Vagina (tissue), 2 donors: Measurements from ENCODE around the gene S100A12. TPM values are rescaled to one million over a fixed set of nuclear protein-coding genes. Genes with fewer than 3 reads are reported as not detected.

ENCODE experiments used
- DNase-seq, 2 donors: peaks; one replicate each; pipeline ENCODE4 v3.0.0-alpha.2; 2017; ENCODE audit errors: extremely low spot score in 2 of 2
- H3K27ac ChIP-seq: fragments of 200-600 bp; sonication (generic); one replicate; pipeline ENCODE4 v1.5.1; 2019
- H3K27me3 ChIP-seq: fragments of 200-600 bp; sonication (generic); one replicate; pipeline ENCODE4 v1.5.1; 2019
- H3K36me3 ChIP-seq, 2 donors: fragments of 200-600 bp; sonication (generic); one replicate each; pipeline ENCODE4 v1.5.1; 2017 to 2019
- H3K4me1 ChIP-seq: fragments of 200-600 bp; sonication (generic); one replicate; pipeline ENCODE4 v1.5.1; 2019
- H3K4me3 ChIP-seq, 2 donors: fragments of 200-600 bp; sonication (generic); 1 replicate in 1 of 2; 2 replicates in 1 of 2; pipeline ENCODE4 v1.5.1; 2016 to 2019
- H3K9me3 ChIP-seq: fragments of 200-600 bp; sonication (generic); one replicate; pipeline ENCODE4 v1.5.1; 2019
- CTCF ChIP-seq, 3 experiments: fragments of 450-650 bp in 2 of 3; fragments of 200-600 bp in 1 of 3; sonication (generic) in 1 of 3; IDR thresholded peaks; one replicate each; pipeline ENCODE4 v1.5.1; 2017 to 2019; ENCODE audit warnings: antibody characterized with exemption in 3 of 3, mild to moderate bottlenecking in 2 of 3, moderate library complexity in 2 of 3
- POLR2A ChIP-seq, 2 donors: fragments of 450-650 bp; IDR thresholded peaks; one replicate each; pipeline ENCODE4 v1.6.1; 2017; ENCODE audit warnings: antibody characterized with exemption in 2 of 2, mild to moderate bottlenecking in 2 of 2, moderate library complexity in 2 of 2
- POLR2AphosphoS5 ChIP-seq, 2 donors: sonication (generic); formaldehyde crosslinking; IDR thresholded peaks; one replicate each; pipeline ENCODE4 v1.9.0; 2017; ENCODE audit warnings: antibody characterized with exemption in 2 of 2, mild to moderate bottlenecking in 2 of 2, low read depth in 1 of 2; ENCODE audit not compliant: insufficient read depth in 1 of 2
- intact Hi-C: fragments of 100-400 bp; cut with DNase I; formaldehyde crosslinking; loops from one replicate; pipeline ENCODE4 v1.15.1; 2023
- total RNA-seq: library from RNA; depleted of rRNA; stranded (reverse); fragments of >200 nt; gene quantifications from one replicate; pipeline ENCODE4 v1.2.3, GENCODE V29; 2016

S100A12 gene
- total RNA-seq, 1 donor from 2014 or later, result 4.2 TPM

- Histone ChIP-seq H3K4me3 (no peak overlapping the region), H3K27ac (peak overlapping the region; percentile 48), H3K4me1 (no peaks in the 10 kb centered on the region), H3K27me3 (no peaks in the 10 kb centered on the region), H3K9me3 (no peaks in the 10 kb centered on the region), H3K36me3 (no peaks in the 10 kb centered on the region)
- intact Hi-C loops, result no loop called here
- no peak for TF ChIP-seq POLR2A (IDR thresholded peaks at IDR 0.05)
- TF ChIP-seq CTCF (IDR thresholded peaks at IDR 0.05), result no peak
- TF ChIP-seq POLR2AphosphoS5 (IDR thresholded peaks at IDR 0.05; ENCODE audit: insufficient read depth in 1 of 2, low read depth in 1 of 2), result no peak
- DNase-seq, result peak; percentile 71 to 94
Measured at GRCh38 chr1:153395136-153395685, 19.8 kb upstream of the S100A12 start.

GRCh38 chr1:153394391-153394790 is 19.0 kb upstream of the S100A12 start:
- TF ChIP-seq POLR2AphosphoS5 (IDR thresholded peaks at IDR 0.05; ENCODE audit: insufficient read depth in 1 of 2, low read depth in 1 of 2), result no peak
- TF ChIP-seq POLR2A (IDR thresholded peaks at IDR 0.05), result no peak
- TF ChIP-seq CTCF (IDR thresholded peaks at IDR 0.05), result no peak
- Histone ChIP-seq H3K27ac (no peak overlapping the region), H3K4me3 (no peak overlapping the region), H3K36me3 (no peaks in the 10 kb centered on the region), H3K4me1 (no peaks in the 10 kb centered on the region), H3K9me3 (no peaks in the 10 kb centered on the region), H3K27me3 (no peaks in the 10 kb centered on the region)
- intact Hi-C loops, result no loop called here
- peak; percentile 56 to 91 for DNase-seq

- Histone ChIP-seq H3K4me3 (no peak overlapping the region), H3K27me3 (no peaks in the 10 kb centered on the region), H3K4me1 (no peaks in the 10 kb centered on the region), H3K27ac (no peak overlapping the region), H3K9me3 (no peaks in the 10 kb centered on the region), H3K36me3 (no peaks in the 10 kb centered on the region)
- intact Hi-C loops, result no loop called here
- DNase-seq, result peak in 1 of 2 donors; percentile 79
- TF ChIP-seq POLR2AphosphoS5 (IDR thresholded peaks at IDR 0.05; ENCODE audit: insufficient read depth in 1 of 2, low read depth in 1 of 2) (no peak), POLR2A (IDR thresholded peaks at IDR 0.05) (no peak), CTCF (IDR thresholded peaks at IDR 0.05) (no peak)
Measured at GRCh38 chr1:153393926-153394325, 18.5 kb upstream of the S100A12 start.

- H3K4me3 ChIP-seq, result no peak overlapping the region
- H3K4me1 ChIP-seq, result no peaks in the 10 kb centered on the region
- TF ChIP-seq POLR2A (IDR thresholded peaks at IDR 0.05) (no peak), CTCF (IDR thresholded peaks at IDR 0.05) (no peak), POLR2AphosphoS5 (IDR thresholded peaks at IDR 0.05; ENCODE audit: insufficient read depth in 1 of 2, low read depth in 1 of 2) (no peak)
Measured at GRCh38 chr1:153392822-153393221, 17.4 kb upstream of the S100A12 start.

GRCh38 chr1:153392258-153392657 is 16.8 kb upstream of the S100A12 start:
- TF ChIP-seq POLR2AphosphoS5 (IDR thresholded peaks at IDR 0.05; ENCODE audit: insufficient read depth in 1 of 2, low read depth in 1 of 2), result no peak
- TF ChIP-seq POLR2A (IDR thresholded peaks at IDR 0.05), result no peak
- no peak for TF ChIP-seq CTCF (IDR thresholded peaks at IDR 0.05)

More at GRCh38 chr1:153392822-153393221, 17.4 kb upstream of the S100A12 start:
- intact Hi-C loops, result no loop called here
- H3K27ac ChIP-seq, result no peak overlapping the region
- H3K27me3 ChIP-seq, result no peaks in the 10 kb centered on the region
- no peaks in the 10 kb centered on the region for H3K36me3 ChIP-seq
- DNase-seq, result no peak
- H3K9me3 ChIP-seq, result no peaks in the 10 kb centered on the region

More at GRCh38 chr1:153392258-153392657, 16.8 kb upstream of the S100A12 start:
- no peak for DNase-seq
- H3K4me3 ChIP-seq, result no peak overlapping the region
- no peaks in the 10 kb centered on the region for H3K4me1 ChIP-seq
- intact Hi-C loops, result no loop called here
- no peaks in the 10 kb centered on the region for H3K36me3 ChIP-seq
- no peak overlapping the region for H3K27ac ChIP-seq
- H3K9me3 ChIP-seq, result no peaks in the 10 kb centered on the region
- no peaks in the 10 kb centered on the region for H3K27me3 ChIP-seq
